Gastrocnemius medialis (tissue), 4 donors: ENCODE results near the gene MAGI1.

Experiments used
- POLR2A ChIP-seq, 2 donors: fragments of 450-650 bp; IDR thresholded peaks; one replicate each; pipeline ENCODE4 v1.6.1; 2017; ENCODE audit warnings: antibody characterized with exemption in 2 of 2, mild to moderate bottlenecking in 2 of 2, moderate library complexity in 2 of 2
- TF ChIP-seq, protein P1 (sequence below), 5 experiments: fragments of 450-650 bp in 3 of 5; fragments of 200-600 bp in 2 of 5; sonication (generic) in 2 of 5; IDR thresholded peaks in 4 of 5; conservative IDR thresholded peaks in 1 of 5; 1 replicate in 4 of 5; 2 replicates in 1 of 5; pipeline ENCODE4 v1.5.1; 2016 to 2019; ENCODE audit warnings: antibody characterized with exemption in 5 of 5, mild to moderate bottlenecking in 3 of 5, moderate library complexity in 3 of 5

DNA sequence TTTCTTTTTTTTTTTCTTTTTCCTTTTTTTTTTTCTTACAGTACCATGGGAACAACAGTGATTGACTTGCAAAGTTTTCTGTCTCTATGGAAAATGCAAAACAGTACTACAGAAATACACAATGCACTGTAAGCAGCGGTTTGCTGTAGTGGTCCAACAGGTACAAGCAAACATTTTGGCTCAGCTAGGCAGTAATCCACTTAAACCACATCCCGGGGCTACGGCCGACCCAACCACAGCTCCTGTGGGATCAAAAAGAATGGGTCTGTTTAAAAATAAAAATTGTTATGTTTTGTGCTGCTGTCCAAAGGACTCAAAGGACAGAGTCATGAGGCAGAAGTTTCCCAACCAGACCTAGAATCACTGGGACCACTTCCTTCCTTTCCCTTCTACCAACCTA is 683.8 kb downstream of the MAGI1 start:
- TF ChIP-seq, protein P1, sequence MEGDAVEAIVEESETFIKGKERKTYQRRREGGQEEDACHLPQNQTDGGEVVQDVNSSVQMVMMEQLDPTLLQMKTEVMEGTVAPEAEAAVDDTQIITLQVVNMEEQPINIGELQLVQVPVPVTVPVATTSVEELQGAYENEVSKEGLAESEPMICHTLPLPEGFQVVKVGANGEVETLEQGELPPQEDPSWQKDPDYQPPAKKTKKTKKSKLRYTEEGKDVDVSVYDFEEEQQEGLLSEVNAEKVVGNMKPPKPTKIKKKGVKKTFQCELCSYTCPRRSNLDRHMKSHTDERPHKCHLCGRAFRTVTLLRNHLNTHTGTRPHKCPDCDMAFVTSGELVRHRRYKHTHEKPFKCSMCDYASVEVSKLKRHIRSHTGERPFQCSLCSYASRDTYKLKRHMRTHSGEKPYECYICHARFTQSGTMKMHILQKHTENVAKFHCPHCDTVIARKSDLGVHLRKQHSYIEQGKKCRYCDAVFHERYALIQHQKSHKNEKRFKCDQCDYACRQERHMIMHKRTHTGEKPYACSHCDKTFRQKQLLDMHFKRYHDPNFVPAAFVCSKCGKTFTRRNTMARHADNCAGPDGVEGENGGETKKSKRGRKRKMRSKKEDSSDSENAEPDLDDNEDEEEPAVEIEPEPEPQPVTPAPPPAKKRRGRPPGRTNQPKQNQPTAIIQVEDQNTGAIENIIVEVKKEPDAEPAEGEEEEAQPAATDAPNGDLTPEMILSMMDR (IDR thresholded peaks at IDR 0.05 in 4 of 5, conservative IDR thresholded peaks at IDR 0.05 in 1 of 5): no peak
- TF ChIP-seq POLR2A (IDR thresholded peaks at IDR 0.05): no peak
